Measurements from ENCODE around the gene NCBP2. TPM values are rescaled to one million over a fixed set of nuclear protein-coding genes. Genes with fewer than 3 reads are reported as not detected.

NCBP2 gene
- total RNA-seq, 2 experiments from 2014 or later, result 83.0 to 85.1 TPM

- Mint-ChIP-seq H3K4me3 (no peak overlapping the region), H3K9me3 (peaks cover 7% of the 10 kb centered on the region), H3K4me1 (ENCODE audit: low read depth) (peaks cover 3% of the 10 kb centered on the region), H3K27ac (no peak overlapping the region), H3K27me3 (peaks cover 13% of the 10 kb centered on the region), H3K36me3 (no peaks in the 10 kb centered on the region)
- ChIA-PET CTCF (interaction anchor here (1.1 to 1.8 kb wide), 3 partner anchors 10 to 25 kb away, joined by 3 to 4 read pairs (median 4); no protein-coding TSS in a partner anchor), POLR2A (no interaction called here)
- DNase-seq, result no peak
- intact Hi-C loops (cut with micrococcal nuclease), result no loop called here
Measured at GRCh38 chr3:196979545-196979944, 37.2 kb upstream of the NCBP2 start.

- Mint-ChIP-seq H3K4me1 (ENCODE audit: low read depth) (peaks cover 3% of the 10 kb centered on the region), H3K27me3 (peaks cover 7% of the 10 kb centered on the region), H3K9me3 (no peaks in the 10 kb centered on the region), H3K4me3 (no peak overlapping the region), H3K36me3 (no peaks in the 10 kb centered on the region), H3K27ac (no peak overlapping the region)
- ChIA-PET POLR2A (no interaction called here), CTCF (no interaction called here)
- intact Hi-C loops (cut with micrococcal nuclease), result no loop called here
- no peak for DNase-seq
Measured at GRCh38 chr3:196976941-196977340, 34.6 kb upstream of the NCBP2 start.

GRCh38 chr3:196975349-196975748 is 33.0 kb upstream of the NCBP2 start:
- CTCF ChIA-PET, result interaction anchor here (0.7 kb wide), 1 partner anchor 52 kb away, joined by 3 read pairs; no protein-coding TSS in a partner anchor
- intact Hi-C loops (cut with micrococcal nuclease), result no loop called here
- no peak overlapping the region for H3K27ac Mint-ChIP-seq
- H3K4me3 Mint-ChIP-seq, result no peak overlapping the region
- no peaks in the 10 kb centered on the region for H3K9me3 Mint-ChIP-seq
- H3K36me3 Mint-ChIP-seq, result no peaks in the 10 kb centered on the region
- H3K27me3 Mint-ChIP-seq, result peaks cover 12% of the 10 kb centered on the region
- H3K4me1 Mint-ChIP-seq (ENCODE audit: low read depth), result peaks cover 6% of the 10 kb centered on the region
- POLR2A ChIA-PET, result no interaction called here
- no peak for DNase-seq

- H3K36me3 Mint-ChIP-seq, result no peaks in the 10 kb centered on the region
- H3K4me3 Mint-ChIP-seq, result no peak overlapping the region
- intact Hi-C loops (cut with micrococcal nuclease), result no loop called here
- H3K27me3 Mint-ChIP-seq, result peaks cover 14% of the 10 kb centered on the region
- peaks cover 8% of the 10 kb centered on the region for H3K4me1 Mint-ChIP-seq (ENCODE audit: low read depth)
- ChIA-PET POLR2A (no interaction called here), CTCF (no interaction called here)
- no peak overlapping the region for H3K27ac Mint-ChIP-seq
- H3K9me3 Mint-ChIP-seq, result no peaks in the 10 kb centered on the region
- DNase-seq, result no peak
Measured at GRCh38 chr3:196974661-196975060, 32.3 kb upstream of the NCBP2 start.

- CTCF ChIA-PET, result interaction anchor here (0.9 to 2.8 kb wide), 6 partner anchors 10 to 134 kb away, joined by 3 to 34 read pairs (median 4); partner anchors contain the start of gene MELTF
- Mint-ChIP-seq H3K27ac (no peak overlapping the region), H3K36me3 (no peaks in the 10 kb centered on the region), H3K4me1 (ENCODE audit: low read depth) (peaks cover 12% of the 10 kb centered on the region), H3K4me3 (peak overlapping the region; percentile 58), H3K9me3 (no peaks in the 10 kb centered on the region), H3K27me3 (peaks cover 12% of the 10 kb centered on the region)
- intact Hi-C loops (cut with micrococcal nuclease), result no loop called here
- POLR2A ChIA-PET, result interaction anchor here (1.3 to 1.5 kb wide), 2 partner anchors 29 to 104 kb away, joined by 4 to 5 read pairs; partner anchors contain the start of genes NCBP2 and SENP5
- DNase-seq, result no peak
Measured at GRCh38 chr3:196971094-196971698, 28.9 kb upstream of the NCBP2 start.

GRCh38 chr3:196970547-196971093 is 28.3 kb upstream of the NCBP2 start:
- H3K27me3 Mint-ChIP-seq, result peaks cover 12% of the 10 kb centered on the region
- H3K4me1 Mint-ChIP-seq (ENCODE audit: low read depth), result peaks cover 12% of the 10 kb centered on the region
- H3K27ac Mint-ChIP-seq, result no peak overlapping the region
- peak overlapping the region; percentile 58 for H3K4me3 Mint-ChIP-seq
- CTCF ChIA-PET, result interaction anchor here (0.8 to 2.8 kb wide), 8 partner anchors 9 to 138 kb away, joined by 3 to 34 read pairs (median 4); partner anchors contain the start of genes MELTF and SENP5
- POLR2A ChIA-PET, result interaction anchor here (1.3 to 1.5 kb wide), 3 partner anchors 28 to 133 kb away, joined by 4 to 5 read pairs (median 5); partner anchors contain the start of genes NCBP2 and SENP5
- DNase-seq, result no peak
- no peaks in the 10 kb centered on the region for H3K9me3 Mint-ChIP-seq
- intact Hi-C loops (cut with micrococcal nuclease), result loop anchor here (1.0 kb wide), 1 partner anchor 132 kb away; no protein-coding TSS in a partner anchor
- H3K36me3 Mint-ChIP-seq, result no peaks in the 10 kb centered on the region

GRCh38 chr3:196969660-196970546 is 27.6 kb upstream of the NCBP2 start:
- intact Hi-C loops (cut with micrococcal nuclease), result loop anchor here (1.0 to 5.0 kb wide), 3 partner anchors 27 to 363 kb away; partner anchors contain the start of gene NCBP2
- no peak overlapping the region for H3K27ac Mint-ChIP-seq
- H3K4me1 Mint-ChIP-seq (ENCODE audit: low read depth), result peaks cover 12% of the 10 kb centered on the region
- DNase-seq, result peak; percentile 78
- peak overlapping the region; percentile 58 for H3K4me3 Mint-ChIP-seq
- H3K27me3 Mint-ChIP-seq, result peaks cover 12% of the 10 kb centered on the region
- CTCF ChIA-PET, result interaction anchor here (0.7 to 2.8 kb wide), 21 partner anchors 9 to 759 kb away, joined by 3 to 34 read pairs (median 3); partner anchors contain the start of genes MELTF, NCBP2, PAK2 and SENP5
- peaks cover 6% of the 10 kb centered on the region for H3K9me3 Mint-ChIP-seq
- POLR2A ChIA-PET, result interaction anchor here (0.7 to 2.3 kb wide), 5 partner anchors 28 to 258 kb away, joined by 4 to 8 read pairs (median 5); partner anchors contain the start of genes CEP19, NCBP2, PIGX and SENP5
- H3K36me3 Mint-ChIP-seq, result no peaks in the 10 kb centered on the region

- ChIA-PET POLR2A (interaction anchor here (1.2 to 2.3 kb wide), 3 partner anchors 22 to 131 kb away, joined by 5 to 8 read pairs (median 5); partner anchors contain the start of gene NCBP2), CTCF (interaction anchor here (0.7 to 2.8 kb wide), 19 partner anchors 9 to 759 kb away, joined by 3 to 34 read pairs (median 3); partner anchors contain the start of genes MELTF, NCBP2, PAK2 and SENP5)
- H3K27me3 Mint-ChIP-seq, result peaks cover 12% of the 10 kb centered on the region
- H3K4me1 Mint-ChIP-seq (ENCODE audit: low read depth), result peaks cover 12% of the 10 kb centered on the region
- peaks cover 6% of the 10 kb centered on the region for H3K9me3 Mint-ChIP-seq
- H3K4me3 Mint-ChIP-seq, result peak overlapping the region; percentile 73
- intact Hi-C loops (cut with micrococcal nuclease), result loop anchor here (2.0 to 5.0 kb wide), 2 partner anchors 26 to 362 kb away; partner anchors contain the start of gene NCBP2
- no peaks in the 10 kb centered on the region for H3K36me3 Mint-ChIP-seq
- peak; percentile 62 for DNase-seq
- H3K27ac Mint-ChIP-seq, result no peak overlapping the region
Measured at GRCh38 chr3:196969134-196969659, 26.9 kb upstream of the NCBP2 start.

- Mint-ChIP-seq H3K27me3 (peaks cover 12% of the 10 kb centered on the region), H3K9me3 (peaks cover 6% of the 10 kb centered on the region), H3K36me3 (no peaks in the 10 kb centered on the region), H3K4me1 (ENCODE audit: low read depth) (peaks cover 12% of the 10 kb centered on the region), H3K27ac (no peak within 1 kb of the TSS), H3K4me3 (peak within 1 kb of the TSS; percentile 73)
- intact Hi-C loops (cut with micrococcal nuclease), result loop anchor here (2.0 to 5.0 kb wide), 2 partner anchors 26 to 361 kb away; partner anchors contain the start of gene NCBP2
- peak; percentile 46 for DNase-seq
- POLR2A ChIA-PET, result interaction anchor here (1.2 to 2.3 kb wide), 2 partner anchors 21 to 27 kb away, joined by 5 to 8 read pairs; partner anchors contain the start of gene NCBP2
- CTCF ChIA-PET, result interaction anchor here (1.1 to 2.5 kb wide), 4 partner anchors 13 to 392 kb away, joined by 3 to 9 read pairs (median 4); partner anchors contain the start of gene SENP5
Measured at GRCh38 chr3:196968233-196969133, 26.2 kb upstream of the NCBP2 start, which contains the start of gene PIGZ. TSS of gene PIGZ (minus strand) at chr3:196968833. CDS start at chr3:196952031, 16,802 bp downstream.
